AG04449 (cell line): Measurements from ENCODE around the gene RAN.
"Not testable (repeated sequence)": the region's sequence is repeated elsewhere in the genome, so short reads cannot be mapped to it uniquely, and the experiment has no call there.

Experiments used
- CTCF ChIA-PET: fragments of 350-600 bp; formaldehyde crosslinking; extraction: SDS; loops from one replicate; lab custom pipeline; 2021; ENCODE audit warnings: antibody characterized with exemption; lab: Yijun Ruan, JAX
- POLR2A ChIA-PET: fragments of 400-600, 350-600 bp; formaldehyde crosslinking; extraction: SDS; loops from one replicate; lab custom pipeline; 2020; ENCODE audit warnings: antibody characterized with exemption, inconsistent platforms; lab: Yijun Ruan, JAX
- DNase-seq: peaks from one replicate; pipeline ENCODE4 v3.0.0-alpha.2; 2010; ENCODE audit warnings: low read depth, low spot score
- H3K4me3 ChIP-seq: 2 replicates; pipeline ENCODE4 v1.5.1; 2011; ENCODE audit warnings: low read depth, mild to moderate bottlenecking, control low read depth, low read length
- CTCF ChIP-seq: IDR thresholded peaks from one replicate; pipeline ENCODE4 v1.5.1; 2011; ENCODE audit warnings: mild to moderate bottlenecking, moderate library complexity, low read length, control low read depth, inconsistent platforms; ENCODE audit not compliant: insufficient read depth; ENCODE audit errors: missing control alignments

RAN gene

GRCh38 chr12:130879212-130879686 is 7.4 kb downstream of the RAN start:
- POLR2A ChIA-PET, result no interaction called here
- CTCF ChIA-PET, result no interaction called here

GRCh38 chr12:130879781-130880389 is 8.0 kb downstream of the RAN start:
- CTCF ChIA-PET, result no interaction called here
- DNase-seq, result no peak
- POLR2A ChIA-PET, result no interaction called here
- peak overlapping the region; percentile 51 for H3K4me3 ChIP-seq
- no peak for TF ChIP-seq CTCF

More at GRCh38 chr12:130879212-130879686, 7.4 kb downstream of the RAN start:
- DNase-seq, result no peak
- no peak for TF ChIP-seq CTCF
- H3K4me3 ChIP-seq, result no peak overlapping the region

- POLR2A ChIA-PET, result no interaction called here
- DNase-seq, result no peak
- peak overlapping the region; percentile 51 for H3K4me3 ChIP-seq
- TF ChIP-seq CTCF, result no peak
- CTCF ChIA-PET, result no interaction called here
These were observed 8.6 kb downstream of the RAN start for GRCh38 chr12:130880411-130880885.

- TF ChIP-seq CTCF, result no peak
- ChIA-PET POLR2A (no interaction called here), CTCF (no interaction called here)
- no peak overlapping the region for H3K4me3 ChIP-seq
- no peak for DNase-seq
These were observed 9.2 kb downstream of the RAN start for GRCh38 chr12:130881046-130881445.

GRCh38 chr12:130881548-130881947 is 9.7 kb downstream of the RAN start:
- DNase-seq, result no peak
- TF ChIP-seq CTCF, result no peak
- ChIA-PET CTCF (no interaction called here), POLR2A (no interaction called here)
- no peak overlapping the region for H3K4me3 ChIP-seq

- CTCF ChIA-PET, result not testable (repeated sequence)
These were observed 15.3 kb downstream of the RAN start for GRCh38 chr12:130887190-130887589.

GRCh38 chr12:130904064-130904463 is 32.2 kb downstream of the RAN start:
- CTCF ChIA-PET, result no interaction called here
- H3K4me3 ChIP-seq, result no peak overlapping the region
- POLR2A ChIA-PET, result no interaction called here
- no peak for TF ChIP-seq CTCF
- DNase-seq, result no peak

More at GRCh38 chr12:130887190-130887589, 15.3 kb downstream of the RAN start:
- H3K4me3 ChIP-seq, DNase-seq, POLR2A ChIA-PET: not testable (repeated sequence)

GRCh38 chr12:130904936-130905455 is 33.1 kb downstream of the RAN start:
- H3K4me3 ChIP-seq, POLR2A ChIA-PET, CTCF ChIA-PET, DNase-seq: not testable (repeated sequence)
